Measurements from ENCODE around the gene SLAIN1. TPM values are rescaled to one million over a fixed set of nuclear protein-coding genes. Genes with fewer than 3 reads are reported as not detected.

Gene SLAIN1
- total RNA-seq, 2 experiments from 2014 or later = 41.2 to 42.5 TPM

- H3K4me3 Mint-ChIP-seq = no peak overlapping the region
- H3K4me1 ChIP-seq (ENCODE audit: insufficient read depth, low read length) = no peaks in the 10 kb centered on the region
- H3K27me3 ChIP-seq (ENCODE audit: control insufficient read depth in 1 of 2, insufficient read depth in 2 of 2, low read length in 2 of 2) = no peaks in the 10 kb centered on the region
- no peak for ATAC-seq (ENCODE audit: poor library complexity)
- intact Hi-C loops (cut with DNase I, micrococcal nuclease) = no loop called here
- peaks cover 7% of the 10 kb centered on the region for H3K4me1 Mint-ChIP-seq (ENCODE audit: low read depth)
- no peak overlapping the region for H3K27ac ChIP-seq (ENCODE audit: low read depth in 1 of 2, low read length in 2 of 2)
- H3K9me3 Mint-ChIP-seq = no peaks in the 10 kb centered on the region
- H3K27ac Mint-ChIP-seq = no peak overlapping the region
- ChIA-PET POLR2A (no interaction called here), CTCF (no interaction called here)
- DNase-seq = no peak
- TF ChIP-seq CTCF (IDR thresholded peaks at IDR 0.05) = no peak
- no peaks in the 10 kb centered on the region for H3K36me3 ChIP-seq (ENCODE audit: insufficient read depth, low read length)
- no peaks in the 10 kb centered on the region for H3K9me3 ChIP-seq (ENCODE audit: control insufficient read depth in 1 of 2, insufficient read depth in 1 of 2, low read length in 2 of 2)
- no peaks in the 10 kb centered on the region for H3K36me3 Mint-ChIP-seq (ENCODE audit: low read depth)
- H3K4me3 ChIP-seq (ENCODE audit: low read length) = no peak overlapping the region
- peaks cover 17% of the 10 kb centered on the region for H3K27me3 Mint-ChIP-seq
These were observed 110.1 kb downstream of the SLAIN1 start for GRCh38 chr13:77807431-77808135.

- no peak overlapping the region for H3K27ac ChIP-seq (ENCODE audit: low read depth in 1 of 2, low read length in 2 of 2)
- Mint-ChIP-seq H3K36me3 (ENCODE audit: low read depth) (no peaks in the 10 kb centered on the region), H3K27ac (no peak overlapping the region), H3K4me1 (ENCODE audit: low read depth) (peaks cover 7% of the 10 kb centered on the region), H3K4me3 (no peak overlapping the region), H3K9me3 (no peaks in the 10 kb centered on the region), H3K27me3 (peaks cover 12% of the 10 kb centered on the region)
- peak in 1 of 14 experiments; percentile 3 for DNase-seq
- H3K36me3 ChIP-seq (ENCODE audit: insufficient read depth, low read length) = no peaks in the 10 kb centered on the region
- TF ChIP-seq CTCF (IDR thresholded peaks at IDR 0.05) = no peak
- no peaks in the 10 kb centered on the region for H3K27me3 ChIP-seq (ENCODE audit: control insufficient read depth in 1 of 2, insufficient read depth in 2 of 2, low read length in 2 of 2)
- no peaks in the 10 kb centered on the region for H3K9me3 ChIP-seq (ENCODE audit: control insufficient read depth in 1 of 2, insufficient read depth in 1 of 2, low read length in 2 of 2)
- intact Hi-C loops (cut with DNase I, micrococcal nuclease) = no loop called here
- H3K4me1 ChIP-seq (ENCODE audit: insufficient read depth, low read length) = no peaks in the 10 kb centered on the region
- POLR2A ChIA-PET = no interaction called here
- H3K4me3 ChIP-seq (ENCODE audit: low read length) = no peak overlapping the region
- ATAC-seq (ENCODE audit: poor library complexity) = no peak
- CTCF ChIA-PET = no interaction called here
These were observed 112.9 kb downstream of the SLAIN1 start for GRCh38 chr13:77810430-77810829.

- intact Hi-C loops (cut with DNase I, micrococcal nuclease) = no loop called here
- Mint-ChIP-seq H3K4me1 (ENCODE audit: low read depth) (peaks cover 7% of the 10 kb centered on the region), H3K36me3 (ENCODE audit: low read depth) (no peaks in the 10 kb centered on the region), H3K27ac (no peak overlapping the region), H3K4me3 (no peak overlapping the region), H3K27me3 (peaks cover 12% of the 10 kb centered on the region), H3K9me3 (no peaks in the 10 kb centered on the region)
- no peak overlapping the region for H3K27ac ChIP-seq (ENCODE audit: low read depth in 1 of 2, low read length in 2 of 2)
- ATAC-seq (ENCODE audit: poor library complexity) = no peak
- H3K27me3 ChIP-seq (ENCODE audit: control insufficient read depth in 1 of 2, insufficient read depth in 2 of 2, low read length in 2 of 2) = no peaks in the 10 kb centered on the region
- H3K4me3 ChIP-seq (ENCODE audit: low read length) = no peak overlapping the region
- TF ChIP-seq CTCF (IDR thresholded peaks at IDR 0.05) = no peak
- DNase-seq = no peak
- no peaks in the 10 kb centered on the region for H3K4me1 ChIP-seq (ENCODE audit: insufficient read depth, low read length)
- POLR2A ChIA-PET = no interaction called here
- CTCF ChIA-PET = no interaction called here
- no peaks in the 10 kb centered on the region for H3K9me3 ChIP-seq (ENCODE audit: control insufficient read depth in 1 of 2, insufficient read depth in 1 of 2, low read length in 2 of 2)
- no peaks in the 10 kb centered on the region for H3K36me3 ChIP-seq (ENCODE audit: insufficient read depth, low read length)
These were observed 113.4 kb downstream of the SLAIN1 start for GRCh38 chr13:77810878-77811277.

All from CD4-positive, alpha-beta T cell (primary cell).